ENCODE results near the gene TRAF3IP1.
A peak's percentile ranks its signal among the peaks of the same experiment; 100 is the strongest.
"Not testable (repeated sequence)": the region's sequence is repeated elsewhere in the genome, so short reads cannot be mapped to it uniquely, and the experiment has no call there.

TRAF3IP1 gene

GRCh38 chr2:238427435-238428162, 107.3 kb downstream of the TRAF3IP1 start:
- DNase-seq (ENCODE audit: low read depth): no peak

GRCh38 chr2:238428866-238429265, 108.5 kb downstream of the TRAF3IP1 start:
- DNase-seq (ENCODE audit: low read depth): no peak

GRCh38 chr2:238430781-238431180, 110.5 kb downstream of the TRAF3IP1 start:
- DNase-seq (ENCODE audit: low read depth): no peak

GRCh38 chr2:238431456-238431855, 111.1 kb downstream of the TRAF3IP1 start:
- DNase-seq (ENCODE audit: low read depth): no peak

GRCh38 chr2:238433300-238433915, 113.1 kb downstream of the TRAF3IP1 start:
- DNase-seq (ENCODE audit: low read depth): no peak

GRCh38 chr2:238433941-238434845, 113.9 kb downstream of the TRAF3IP1 start:
- no peak for DNase-seq (ENCODE audit: low read depth)

GRCh38 chr2:238434846-238435751, 114.8 kb downstream of the TRAF3IP1 start:
- no peak for DNase-seq (ENCODE audit: low read depth)

- no peak for DNase-seq (ENCODE audit: low read depth)
Observed at GRCh38 chr2:238435752-238436096, 115.4 kb downstream of the TRAF3IP1 start.

GRCh38 chr2:238438856-238439849, 118.8 kb downstream of the TRAF3IP1 start:
- DNase-seq (ENCODE audit: low read depth): peak; percentile 29

GRCh38 chr2:238439917-238440316, 119.6 kb downstream of the TRAF3IP1 start:
- DNase-seq (ENCODE audit: low read depth): no peak

GRCh38 chr2:238440331-238440730, 120.0 kb downstream of the TRAF3IP1 start:
- DNase-seq (ENCODE audit: low read depth): no peak

GRCh38 chr2:238440767-238441166, 120.4 kb downstream of the TRAF3IP1 start:
- DNase-seq (ENCODE audit: low read depth): no peak

- no peak for DNase-seq (ENCODE audit: low read depth)
Observed at GRCh38 chr2:238441262-238442114, 121.2 kb downstream of the TRAF3IP1 start.

GRCh38 chr2:238442257-238442656, 121.9 kb downstream of the TRAF3IP1 start:
- not testable (repeated sequence) for DNase-seq (ENCODE audit: low read depth)

GRCh38 chr2:238444242-238444641, 123.9 kb downstream of the TRAF3IP1 start:
- DNase-seq (ENCODE audit: low read depth): no peak

- DNase-seq (ENCODE audit: low read depth): no peak
Observed at GRCh38 chr2:238445409-238446190, 125.3 kb downstream of the TRAF3IP1 start.

- DNase-seq (ENCODE audit: low read depth): no peak
Observed at GRCh38 chr2:238446371-238446770, 126.1 kb downstream of the TRAF3IP1 start.

GRCh38 chr2:238448031-238448955, 128.0 kb downstream of the TRAF3IP1 start:
- DNase-seq (ENCODE audit: low read depth): no peak

Data from activated gamma-delta T cell treated with anti-CD3 and anti-CD28 coated beads, Interleukin-2, amount 50 U/mL, for 16 hours (primary cell).